GM18508 (cell line): ENCODE measurements around the gene SLC35F6.
"Not testable (repeated sequence)": the region's sequence is repeated elsewhere in the genome, so short reads cannot be mapped to it uniquely, and the experiment has no call there.

Experiments used
- ATAC-seq: cut with Tn5 transposase; IDR thresholded peaks from one replicate; pipeline ENCODE4 v1.9.1; 2021; ENCODE audit warnings: moderate number of reproducible peaks; ENCODE audit not compliant: insufficient read depth, unreplicated experiment

Gene SLC35F6

DNA sequence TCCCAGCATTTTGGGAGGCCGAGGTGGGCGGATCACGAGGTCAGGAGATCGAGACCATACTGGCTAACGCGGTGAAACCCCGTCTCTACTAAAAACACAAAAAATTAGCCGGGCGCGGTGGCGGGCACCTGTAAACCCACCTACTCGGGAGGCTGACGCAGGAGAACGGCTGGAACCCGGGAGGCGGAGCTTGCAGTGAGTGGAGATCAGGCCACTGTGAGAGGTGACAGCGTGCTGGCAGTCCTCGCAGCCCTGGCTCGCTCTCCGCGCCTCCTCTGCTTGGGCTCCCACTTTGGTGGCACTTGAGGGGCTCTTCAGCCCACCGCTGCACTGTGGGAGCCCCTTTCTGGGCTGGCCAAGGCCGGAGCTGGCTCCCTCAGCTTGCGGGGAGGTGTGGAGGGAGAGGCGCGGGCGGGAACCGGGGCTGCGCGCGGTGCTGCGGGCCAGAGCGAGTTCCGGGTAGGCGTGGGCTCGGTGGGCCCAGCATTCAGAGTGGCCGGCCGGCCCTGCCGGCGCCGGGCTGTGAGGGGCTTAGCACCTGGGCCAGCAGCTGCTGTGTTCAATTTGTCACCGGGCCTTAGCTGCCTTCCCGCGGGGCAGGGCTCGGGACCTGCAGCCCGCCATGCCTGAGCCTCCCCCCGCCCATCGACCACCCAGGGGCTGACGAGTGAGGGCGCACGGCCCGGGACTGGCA, 50.1 kb downstream of the SLC35F6 start:
- ATAC-seq, result not testable (repeated sequence)

DNA sequence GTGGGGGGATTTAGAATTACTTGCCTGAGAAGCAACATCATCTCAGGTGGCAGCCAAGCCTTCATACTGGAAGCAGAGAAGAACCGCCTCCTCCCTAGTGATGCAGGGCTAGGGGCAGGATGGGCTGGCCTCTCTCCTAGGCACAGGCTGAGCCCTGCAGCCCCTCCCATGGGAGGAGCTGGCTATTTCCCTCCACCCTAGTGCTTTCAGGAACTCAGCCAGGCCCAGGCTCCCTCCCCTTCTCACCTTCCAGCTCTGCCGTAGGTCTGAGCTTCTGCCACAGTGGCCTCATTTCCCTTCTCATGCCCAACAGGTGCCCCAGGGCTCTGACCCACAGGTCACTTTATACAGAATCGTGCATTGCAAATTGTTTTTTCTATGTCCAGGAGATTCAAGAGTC, 52.8 kb downstream of the SLC35F6 start:
- no peak for ATAC-seq

DNA sequence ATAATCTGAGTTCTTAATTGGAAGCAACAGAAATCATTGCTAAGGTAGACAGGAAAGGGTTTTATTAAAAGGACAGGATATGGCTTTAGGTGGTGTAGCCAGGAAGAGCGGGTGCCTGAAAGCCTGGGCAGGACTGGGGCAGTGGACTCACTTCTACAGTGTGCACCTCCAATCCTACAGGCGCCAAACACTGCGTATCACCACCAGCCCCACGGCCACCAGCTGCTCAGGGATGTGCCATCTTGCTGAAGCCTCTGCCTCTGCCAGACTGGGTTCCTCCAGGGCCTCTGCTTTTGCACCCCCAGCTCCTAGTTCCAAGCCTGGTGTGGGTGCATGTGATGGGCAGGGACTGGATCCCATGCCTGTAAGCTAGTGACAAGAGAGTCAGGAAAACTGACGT, 54.2 kb downstream of the SLC35F6 start:
- ATAC-seq, result no peak

DNA sequence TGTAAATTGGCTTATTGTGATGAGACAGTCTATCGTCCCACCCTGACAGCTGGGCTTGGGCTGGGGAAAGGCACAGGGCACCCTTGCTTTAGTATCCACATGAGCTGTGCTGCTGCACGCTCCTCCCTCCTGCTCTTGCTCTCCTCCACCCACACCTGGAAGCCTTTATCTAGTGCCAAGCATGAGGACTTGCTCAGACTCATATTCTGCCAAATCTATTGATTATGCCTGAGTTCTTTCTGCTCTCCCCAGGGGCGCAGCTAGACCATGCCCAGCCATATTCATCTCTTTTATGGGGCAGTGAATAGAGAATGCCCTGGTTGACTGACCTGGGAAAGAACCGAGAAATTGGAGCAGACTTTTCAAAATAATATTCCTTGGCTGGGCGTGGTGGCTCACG, 54.9 kb downstream of the SLC35F6 start:
- no peak for ATAC-seq

DNA sequence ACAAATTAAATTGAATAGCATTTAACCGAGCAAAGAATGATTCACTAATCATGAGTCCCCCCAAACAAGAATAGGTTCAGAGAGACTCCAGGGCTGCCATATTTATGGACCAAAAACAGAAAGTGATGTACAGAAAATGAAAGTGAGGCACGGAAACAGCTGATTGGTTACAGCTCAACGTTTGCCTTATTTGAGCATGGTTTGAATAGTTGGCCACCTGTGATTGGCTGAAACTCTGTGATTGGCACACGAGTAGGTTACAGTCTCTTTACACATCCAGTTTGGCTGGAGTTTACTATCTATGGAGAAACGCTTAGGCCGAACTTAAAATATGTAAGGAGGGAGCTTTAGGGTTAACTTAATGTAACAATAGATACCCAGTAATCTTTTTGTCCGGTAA, 56.8 kb downstream of the SLC35F6 start:
- ATAC-seq, result no peak

DNA sequence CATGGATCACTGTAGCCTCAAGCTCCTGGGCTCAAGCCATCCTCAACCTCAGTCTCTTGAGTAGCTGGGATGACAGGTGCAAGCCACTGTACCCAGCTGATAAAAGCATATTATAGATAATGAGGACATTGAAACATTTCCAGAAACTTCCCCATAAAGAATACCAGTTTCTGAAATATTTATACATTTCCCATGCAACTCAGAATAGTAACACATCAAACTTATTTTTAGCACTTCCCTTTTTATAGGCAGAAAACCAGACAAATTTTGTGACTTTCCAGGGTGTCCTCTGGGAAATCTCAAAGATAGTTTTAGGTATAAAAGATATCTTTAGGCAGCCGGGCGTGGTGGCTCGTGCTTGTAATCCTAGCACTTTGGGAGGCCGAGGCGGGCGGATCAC, 58.8 kb downstream of the SLC35F6 start:
- no peak for ATAC-seq
